ENCODE data around the gene AIFM1. TPM values are rescaled to one million over a fixed set of nuclear protein-coding genes. Genes with fewer than 3 reads are reported as not detected.

AIFM1 gene
- total RNA-seq, 2 donors from 2014 or later = 85.2 to 89.0 TPM

GRCh38 chrX:130114141-130114588 lies 51.5 kb downstream of the AIFM1 start:
- H3K36me3 ChIP-seq = no peaks in the 10 kb centered on the region
- H3K4me1 ChIP-seq = no peaks in the 10 kb centered on the region
- intact Hi-C loops (cut with DNase I) = no loop called here
- no peak overlapping the region for H3K27ac ChIP-seq
- no peak overlapping the region for H3K9ac ChIP-seq (ENCODE audit: low read depth in 2 of 2, low read length in 2 of 2)
- no peaks in the 10 kb centered on the region for H3K9me3 ChIP-seq
- H3K4me3 ChIP-seq = no peak overlapping the region
- no peaks in the 10 kb centered on the region for H3K27me3 ChIP-seq
- DNase-seq = no peak
- TF ChIP-seq CTCF (IDR thresholded peaks at IDR 0.05) = no peak

- Histone ChIP-seq H3K27me3 (no peaks in the 10 kb centered on the region), H3K36me3 (no peaks in the 10 kb centered on the region), H3K9me3 (no peaks in the 10 kb centered on the region), H3K9ac (ENCODE audit: low read depth in 2 of 2, low read length in 2 of 2) (peak overlapping the region; percentile 4 to 56), H3K4me3 (peak overlapping the region; percentile 25), H3K27ac (peak overlapping the region; percentile 40), H3K4me1 (no peaks in the 10 kb centered on the region)
- intact Hi-C loops (cut with DNase I) = no loop called here
- no peak for TF ChIP-seq CTCF (IDR thresholded peaks at IDR 0.05)
- peak; percentile 31 for DNase-seq
These were observed 54.2 kb downstream of the AIFM1 start for GRCh38 chrX:130111220-130112154.

GRCh38 chrX:130110379-130111219 lies 55.0 kb downstream of the AIFM1 start, which contains the start of gene ELF4:
TSS of gene ELF4 (minus strand) at chrX:130110497. CDS start at chrX:130081330, 29,167 bp downstream.
- Histone ChIP-seq H3K4me3 (peak within 1 kb of the TSS; percentile 54), H3K9ac (ENCODE audit: low read depth in 2 of 2, low read length in 2 of 2) (peak within 1 kb of the TSS; percentile 68 to 81), H3K27ac (peak within 1 kb of the TSS; percentile 90), H3K27me3 (no peaks in the 10 kb centered on the region), H3K4me1 (no peaks in the 10 kb centered on the region), H3K36me3 (no peaks in the 10 kb centered on the region), H3K9me3 (no peaks in the 10 kb centered on the region)
- DNase-seq = peak; percentile 61
- no peak for TF ChIP-seq CTCF (IDR thresholded peaks at IDR 0.05)
- intact Hi-C loops (cut with DNase I) = no loop called here

- DNase-seq = no peak
- H3K9ac ChIP-seq (ENCODE audit: low read depth in 2 of 2, low read length in 2 of 2) = peak overlapping the region; percentile 68 to 81
- no peaks in the 10 kb centered on the region for H3K4me1 ChIP-seq
- intact Hi-C loops (cut with DNase I) = no loop called here
- H3K36me3 ChIP-seq = no peaks in the 10 kb centered on the region
- H3K27me3 ChIP-seq = no peaks in the 10 kb centered on the region
- H3K9me3 ChIP-seq = no peaks in the 10 kb centered on the region
- peak overlapping the region; percentile 90 for H3K27ac ChIP-seq
- TF ChIP-seq CTCF (IDR thresholded peaks at IDR 0.05) = no peak
- peak overlapping the region; percentile 54 for H3K4me3 ChIP-seq
These were observed 55.9 kb downstream of the AIFM1 start for GRCh38 chrX:130109429-130110378.

All from colonic mucosa (tissue), 4 donors.